ENCODE measurements around the gene DRC7.
"Not testable (repeated sequence)": the region's sequence is repeated elsewhere in the genome, so short reads cannot be mapped to it uniquely, and the experiment has no call there.

DRC7 gene

GRCh38 chr16:57761957-57762356 is 67.4 kb downstream of the DRC7 start:
- no peak for DNase-seq (ENCODE audit: low spot score)

DNA sequence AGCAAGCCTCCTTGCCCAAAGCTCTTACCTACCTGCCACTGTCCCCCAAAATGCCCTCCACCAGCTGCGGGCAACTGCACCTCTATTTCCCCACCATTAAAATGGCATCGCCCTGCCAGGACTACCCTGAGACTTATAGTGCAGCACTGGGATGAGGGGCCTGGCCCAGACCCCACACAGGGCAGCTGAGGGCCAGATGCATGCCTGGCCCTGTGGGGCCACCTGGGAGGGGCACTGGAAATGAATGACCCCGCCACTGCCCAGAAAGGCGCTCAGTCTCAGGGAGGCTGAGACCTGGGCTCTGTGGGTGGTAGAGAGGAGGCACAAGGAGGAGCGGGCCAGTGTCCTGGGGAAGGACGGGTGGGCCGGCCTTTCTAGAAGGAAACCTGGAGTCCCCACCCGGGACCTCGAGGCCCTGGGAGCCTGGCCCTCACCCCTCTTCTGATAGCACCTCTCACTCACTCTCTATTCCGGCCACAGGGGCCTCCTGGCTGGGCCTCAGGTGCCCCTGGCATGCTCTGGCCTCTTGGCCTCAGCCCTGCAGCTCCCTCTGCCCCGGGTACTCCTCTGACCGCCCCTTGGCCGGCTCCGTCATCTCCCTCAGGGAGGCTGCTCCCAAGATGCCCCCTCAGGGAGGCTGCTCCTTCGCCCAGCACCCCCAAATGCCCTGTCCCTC is 67.9 kb downstream of the DRC7 start:
- DNase-seq (ENCODE audit: low spot score): no peak

- DNase-seq (ENCODE audit: low spot score): no peak
These were observed 68.8 kb downstream of the DRC7 start for GRCh38 chr16:57763285-57764005.

DNA sequence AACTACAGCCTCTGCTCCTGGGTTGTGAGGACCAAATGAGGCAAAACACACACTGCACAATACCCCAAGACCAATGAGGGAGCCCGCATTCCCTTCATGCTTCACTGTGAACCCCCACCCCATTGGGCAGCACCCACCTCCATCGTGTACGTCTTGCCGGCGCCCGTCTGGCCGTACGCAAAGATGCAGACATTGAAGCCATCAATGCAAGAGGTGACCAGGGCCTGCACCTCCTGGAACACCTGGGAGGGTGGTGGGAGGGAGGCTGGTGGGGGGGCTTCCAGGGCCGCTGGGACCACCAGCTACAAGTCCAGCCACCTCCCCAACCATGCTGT is 69.4 kb downstream of the DRC7 start:
- no peak for DNase-seq (ENCODE audit: low spot score)

DNA sequence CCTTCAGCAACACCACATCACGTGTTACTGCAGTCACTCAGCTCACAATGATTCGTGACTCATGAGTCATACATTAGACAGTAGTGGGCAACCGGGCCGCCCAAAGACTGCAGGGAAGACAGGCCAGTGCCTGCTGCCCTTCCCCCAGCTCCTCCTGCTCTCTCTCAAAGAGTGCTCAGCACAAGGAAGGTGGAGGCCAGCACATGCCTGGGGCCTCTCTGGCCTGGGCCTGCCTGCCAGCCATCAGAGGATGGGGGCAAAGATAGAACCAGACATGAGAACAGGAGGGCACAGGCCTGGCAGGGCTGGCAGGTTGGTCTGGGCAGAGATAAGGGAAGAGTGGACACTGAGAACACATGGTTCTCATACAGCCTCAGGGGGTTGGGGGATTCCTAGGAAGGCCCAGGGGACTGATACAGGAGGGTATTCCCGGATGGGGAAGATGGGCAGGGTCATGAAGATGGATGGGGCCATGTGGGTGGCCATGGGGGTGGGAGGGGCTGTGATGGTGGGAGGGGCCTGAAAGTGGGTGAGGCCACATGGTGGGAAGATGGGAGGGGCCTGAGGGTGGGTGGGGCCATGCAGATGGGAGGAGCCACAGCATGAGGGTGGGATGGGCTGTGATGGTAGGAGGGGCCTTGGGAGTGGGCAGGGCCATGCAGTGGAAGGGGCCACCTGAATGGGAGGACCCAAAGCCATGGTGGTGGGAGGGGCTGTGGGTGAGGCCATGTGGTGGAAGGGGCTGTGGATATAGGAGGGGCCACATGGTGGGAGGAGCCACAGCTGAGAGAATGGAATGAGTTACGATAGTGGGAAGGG is 69.9 kb downstream of the DRC7 start:
- DNase-seq (ENCODE audit: low spot score): no peak

DNA sequence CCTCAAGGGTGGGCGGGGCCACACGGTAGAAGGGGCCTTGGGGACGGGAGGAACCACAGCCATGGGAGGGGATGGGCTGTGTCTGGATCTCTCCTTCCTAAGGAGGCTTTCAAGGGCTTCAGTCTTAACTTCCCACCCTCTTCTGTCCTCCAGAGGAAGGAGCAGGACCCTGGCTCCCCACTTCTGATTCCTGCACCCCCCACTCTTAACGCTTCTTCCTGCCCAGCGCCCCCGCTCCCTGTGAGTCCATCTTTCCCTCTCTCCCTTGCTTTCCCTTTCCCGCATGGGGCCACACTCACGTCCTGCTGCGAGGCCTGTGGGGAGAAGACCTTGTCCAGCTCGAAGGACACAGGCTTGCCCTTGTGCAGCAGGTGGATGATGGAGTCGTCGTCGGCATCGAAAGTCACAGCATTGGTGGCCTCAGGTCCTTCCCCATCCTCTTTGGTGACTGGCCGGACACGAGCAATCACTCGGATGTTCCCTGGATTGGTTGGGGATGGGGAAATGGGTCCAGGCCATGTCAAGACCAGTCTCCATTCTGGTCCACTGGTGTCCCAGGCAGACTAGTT is 70.6 kb downstream of the DRC7 start:
- no peak for DNase-seq (ENCODE audit: low spot score)

DNA sequence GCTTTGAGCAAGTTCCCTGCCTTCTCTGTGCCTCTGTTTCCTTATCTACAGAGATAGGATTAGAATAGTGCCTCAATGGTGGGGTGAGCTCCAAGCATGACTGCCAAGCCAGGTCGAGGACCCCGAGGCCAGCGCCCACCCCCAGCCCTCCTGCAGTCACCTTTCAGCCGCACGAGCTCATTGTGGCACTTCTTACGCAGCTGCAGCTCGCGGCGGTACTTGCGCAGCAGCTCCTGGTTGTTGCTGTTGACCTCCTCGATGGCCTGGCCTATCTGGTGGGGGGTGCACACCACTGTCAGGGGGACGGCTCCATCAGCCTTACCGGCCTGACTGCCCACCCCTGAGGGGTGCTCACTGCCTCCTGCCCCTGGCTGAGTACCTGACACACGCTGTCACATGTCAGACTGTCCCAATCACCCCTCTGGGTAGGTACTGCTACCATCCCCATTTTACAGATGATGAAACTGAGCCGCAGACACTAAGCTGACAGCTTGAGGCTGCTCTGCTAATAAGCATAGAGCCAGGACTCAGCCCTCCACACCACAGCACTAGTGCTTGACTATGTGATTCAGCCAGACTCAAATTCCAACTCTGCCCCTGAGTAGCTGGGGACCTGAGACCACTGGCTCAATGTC is 72.2 kb downstream of the DRC7 start:
- DNase-seq (ENCODE audit: low spot score): no peak

GRCh38 chr16:57769541-57770145 is 75.0 kb downstream of the DRC7 start:
- no peak for DNase-seq (ENCODE audit: low spot score)

DNA sequence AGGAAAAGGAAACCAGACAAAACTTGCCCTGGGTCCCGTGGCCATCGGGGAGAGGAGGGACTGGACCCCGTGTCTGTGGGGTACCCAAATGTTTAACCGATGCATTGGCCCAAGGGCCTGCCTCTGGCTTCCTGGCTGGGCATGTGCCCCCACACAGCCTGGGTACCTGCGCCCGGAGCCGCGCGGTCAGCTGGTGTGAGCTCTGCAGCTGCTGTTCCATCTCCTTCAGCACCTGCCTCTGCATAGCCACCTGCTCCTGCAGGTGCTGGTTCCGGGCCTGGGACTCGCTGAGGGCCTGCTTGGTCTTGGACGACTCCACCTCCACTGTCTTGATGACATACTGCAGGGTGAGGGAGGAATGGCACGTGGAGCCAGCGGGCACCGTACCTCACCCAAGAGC is 75.8 kb downstream of the DRC7 start:
- no peak for DNase-seq (ENCODE audit: low spot score)

- no peak for DNase-seq (ENCODE audit: low spot score)
These were observed 76.7 kb downstream of the DRC7 start for GRCh38 chr16:57771141-57771785.

GRCh38 chr16:57773019-57773418 is 78.4 kb downstream of the DRC7 start:
- DNase-seq (ENCODE audit: low spot score): no peak

DNA sequence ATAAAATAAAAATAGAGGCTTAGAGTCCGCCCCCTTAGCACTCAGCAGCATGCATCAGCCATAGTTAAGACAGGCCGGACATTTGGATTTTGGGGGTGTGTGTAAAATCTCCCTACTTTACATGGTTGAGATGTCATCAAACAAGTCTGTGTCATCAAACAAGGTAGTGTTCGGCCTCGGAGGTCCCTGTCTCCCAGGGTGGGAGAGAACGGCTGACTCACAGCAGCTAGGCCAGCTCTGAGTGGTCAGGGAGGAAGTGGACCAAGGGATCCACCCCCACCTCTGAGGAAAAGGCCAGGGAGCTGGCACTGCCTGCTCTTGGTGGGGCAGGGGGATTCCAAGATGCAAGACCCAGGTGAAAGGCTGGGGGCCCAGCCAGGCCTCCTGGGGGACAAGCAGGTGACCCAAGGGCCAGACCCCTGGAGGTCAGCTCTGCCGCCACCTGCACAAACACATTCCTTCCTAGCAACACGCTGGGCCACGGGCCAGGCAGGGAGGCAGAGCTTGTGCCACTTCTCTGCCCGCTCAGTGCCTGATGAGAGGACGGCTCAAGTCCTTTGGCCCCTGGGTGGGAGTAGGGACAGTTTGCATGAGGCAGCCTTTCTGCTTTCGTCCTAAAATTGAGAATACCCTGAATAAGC is 79.2 kb downstream of the DRC7 start:
- DNase-seq (ENCODE audit: low spot score): no peak

- no peak for DNase-seq (ENCODE audit: low spot score)
These were observed 80.2 kb downstream of the DRC7 start for GRCh38 chr16:57774705-57775285.

- DNase-seq (ENCODE audit: low spot score): peak; percentile 61
These were observed 81.3 kb downstream of the DRC7 start for GRCh38 chr16:57775661-57776469.

DNA sequence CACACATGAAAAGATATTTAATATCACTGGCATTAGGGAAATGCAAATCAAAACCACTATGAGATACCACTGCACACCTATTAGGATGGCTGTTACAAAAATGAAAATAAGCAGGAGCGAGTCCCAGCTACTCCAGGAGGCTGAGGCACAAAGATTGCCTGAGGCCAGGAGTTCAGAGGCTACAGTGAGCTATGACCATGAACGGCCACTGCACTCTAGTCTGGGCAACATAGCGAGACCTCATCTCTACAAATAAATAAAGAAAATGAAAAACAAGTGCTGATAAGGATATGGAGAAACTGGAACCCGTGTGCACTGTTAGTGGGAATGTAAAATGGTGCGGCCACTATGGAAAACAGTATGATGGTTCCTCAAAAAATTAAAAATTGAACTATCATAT is 84.1 kb downstream of the DRC7 start:
- DNase-seq (ENCODE audit: low spot score): no peak

GRCh38 chr16:57779836-57780235 is 85.2 kb downstream of the DRC7 start:
- DNase-seq (ENCODE audit: low spot score): not testable (repeated sequence)

DNA sequence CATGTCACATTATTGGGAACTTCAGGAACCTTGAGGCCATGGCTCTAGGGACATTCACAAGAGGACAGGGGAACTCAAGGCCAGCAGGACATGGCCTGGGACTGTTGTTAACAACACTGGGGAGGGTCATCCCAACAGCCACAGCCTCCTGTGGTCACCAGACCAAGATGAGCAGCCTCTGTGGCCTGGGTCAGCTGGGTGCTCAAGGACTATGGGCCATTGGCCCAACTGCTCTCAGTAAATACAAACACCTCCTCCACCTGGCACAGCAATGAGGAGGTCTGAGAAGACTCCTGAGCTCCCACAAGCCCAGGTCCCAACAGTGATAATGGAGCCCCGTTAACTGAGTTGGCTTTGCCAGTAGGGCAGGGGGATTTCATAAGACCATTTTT is 86.7 kb downstream of the DRC7 start:
- no peak for DNase-seq (ENCODE audit: low spot score)

Data from pons (tissue), 1 donor.